Ramos (cell line): ENCODE data around the gene DENND1A.

Source experiments
- in situ Hi-C: fragments of 300-500 bp; cut with MboI; formaldehyde crosslinking; loops from one replicate; pipeline ENCODE4 v1.14.3; 2022; ENCODE audit warnings: low sequenced_read_pairs; ENCODE audit not compliant: unreplicated experiment

The DENND1A gene

DNA sequence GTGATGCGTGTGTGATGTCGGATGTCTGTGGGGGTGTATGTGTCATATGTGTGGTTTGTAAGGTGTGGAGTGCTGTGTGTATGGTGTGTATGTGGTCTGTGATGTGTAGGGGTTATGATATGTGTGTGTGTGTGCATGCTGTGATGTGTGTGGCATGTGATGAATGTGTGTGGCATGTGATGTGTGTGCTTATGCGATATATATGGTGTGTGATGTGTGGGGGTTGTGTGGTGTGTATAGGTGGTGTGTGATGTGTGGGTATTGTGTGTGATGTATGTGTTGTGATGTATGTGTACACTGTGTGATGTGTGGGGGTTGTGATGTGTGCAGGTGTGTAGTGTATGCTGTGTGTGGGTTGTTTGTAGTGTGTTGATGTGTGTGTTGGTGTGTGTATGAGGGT is 583.1 kb downstream of the DENND1A start:
- in situ Hi-C loops = loop anchor here (10.0 to 25.0 kb wide), 2 partner anchors 172 to 435 kb away; partner anchors contain the start of genes RC3H2 and ZBTB6

DNA sequence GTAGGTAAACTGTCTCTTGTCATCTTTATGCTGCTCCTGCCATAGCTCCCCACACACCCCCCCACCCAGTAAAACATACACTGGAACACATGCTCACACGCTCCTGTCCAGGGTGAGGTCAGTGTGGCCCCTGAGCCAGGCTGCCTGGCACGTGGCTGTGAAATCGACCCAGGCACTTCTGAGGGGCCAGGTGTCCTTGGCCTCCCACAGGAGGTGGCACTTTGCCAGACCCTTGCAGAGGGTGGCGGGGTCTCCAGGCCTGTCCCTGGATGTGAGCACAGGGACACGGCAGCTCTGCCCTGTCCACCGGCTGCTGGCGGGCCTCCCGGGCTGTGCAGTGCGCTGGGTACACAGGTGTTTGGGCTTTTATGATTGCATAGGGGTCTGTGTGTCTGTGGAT is 583.9 kb downstream of the DENND1A start:
- in situ Hi-C loops = loop anchor here (10.0 to 25.0 kb wide), 2 partner anchors 171 to 434 kb away; partner anchors contain the start of genes RC3H2 and ZBTB6

DNA sequence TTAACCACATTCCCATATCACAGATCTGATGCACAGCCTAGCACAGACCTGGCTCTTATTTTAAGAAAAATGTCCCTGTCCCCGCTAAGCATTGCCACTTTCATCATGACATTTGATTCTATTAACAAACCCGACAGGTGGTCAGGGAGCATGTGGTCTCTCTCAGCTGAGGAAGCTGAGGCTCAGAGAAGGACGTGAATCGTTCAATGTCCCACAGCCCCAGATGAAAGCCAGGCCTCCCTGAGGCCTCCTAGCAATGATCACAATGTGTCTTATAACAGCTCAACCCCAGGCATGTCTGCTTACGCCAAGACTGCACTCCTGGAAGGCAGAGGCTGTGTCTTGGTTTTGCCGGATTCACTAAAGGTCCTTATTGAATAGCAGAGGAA is 584.4 kb downstream of the DENND1A start:
- in situ Hi-C loops = loop anchor here (10.0 to 25.0 kb wide), 2 partner anchors 171 to 433 kb away; partner anchors contain the start of genes RC3H2 and ZBTB6

DNA sequence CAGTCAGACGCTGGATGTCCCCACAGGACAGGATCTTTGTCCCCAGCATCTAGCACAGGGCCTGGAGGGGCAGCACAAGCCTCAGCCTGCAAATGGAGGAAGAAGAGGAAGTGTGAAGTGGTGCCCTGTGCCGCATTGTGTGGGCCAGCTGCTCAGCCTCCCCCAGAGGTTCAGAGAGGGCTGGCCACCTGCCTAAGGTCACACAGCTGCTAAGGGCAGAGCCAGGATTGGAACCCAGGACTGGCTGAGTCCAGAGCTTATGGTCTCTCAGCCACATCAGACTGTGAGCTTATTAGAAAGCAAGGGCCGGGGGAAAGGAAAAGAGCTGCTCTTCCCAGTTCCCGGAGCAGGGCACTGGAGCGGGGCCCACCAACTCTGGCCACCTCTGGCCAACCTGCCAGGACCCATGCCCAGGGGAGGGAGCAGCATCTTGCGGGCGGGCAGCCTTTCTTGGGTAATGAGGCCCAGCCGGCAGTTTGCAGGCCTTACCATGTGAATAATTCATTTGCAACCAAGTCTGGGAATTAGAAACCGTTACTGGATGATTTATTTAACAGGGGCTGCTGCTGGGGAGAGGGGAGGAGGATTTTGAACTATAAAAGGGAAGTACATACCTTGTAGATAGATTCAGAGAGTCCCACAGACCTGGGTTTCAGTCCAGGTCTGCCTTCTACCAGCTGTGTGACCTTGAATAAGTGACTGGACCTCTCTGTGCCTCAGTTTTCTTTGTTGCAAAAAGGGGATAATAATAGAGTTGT is 585.6 kb downstream of the DENND1A start:
- in situ Hi-C loops = loop anchor here (5.0 to 25.0 kb wide), 3 partner anchors 117 to 432 kb away; partner anchors contain the start of genes RC3H2 and ZBTB6

DNA sequence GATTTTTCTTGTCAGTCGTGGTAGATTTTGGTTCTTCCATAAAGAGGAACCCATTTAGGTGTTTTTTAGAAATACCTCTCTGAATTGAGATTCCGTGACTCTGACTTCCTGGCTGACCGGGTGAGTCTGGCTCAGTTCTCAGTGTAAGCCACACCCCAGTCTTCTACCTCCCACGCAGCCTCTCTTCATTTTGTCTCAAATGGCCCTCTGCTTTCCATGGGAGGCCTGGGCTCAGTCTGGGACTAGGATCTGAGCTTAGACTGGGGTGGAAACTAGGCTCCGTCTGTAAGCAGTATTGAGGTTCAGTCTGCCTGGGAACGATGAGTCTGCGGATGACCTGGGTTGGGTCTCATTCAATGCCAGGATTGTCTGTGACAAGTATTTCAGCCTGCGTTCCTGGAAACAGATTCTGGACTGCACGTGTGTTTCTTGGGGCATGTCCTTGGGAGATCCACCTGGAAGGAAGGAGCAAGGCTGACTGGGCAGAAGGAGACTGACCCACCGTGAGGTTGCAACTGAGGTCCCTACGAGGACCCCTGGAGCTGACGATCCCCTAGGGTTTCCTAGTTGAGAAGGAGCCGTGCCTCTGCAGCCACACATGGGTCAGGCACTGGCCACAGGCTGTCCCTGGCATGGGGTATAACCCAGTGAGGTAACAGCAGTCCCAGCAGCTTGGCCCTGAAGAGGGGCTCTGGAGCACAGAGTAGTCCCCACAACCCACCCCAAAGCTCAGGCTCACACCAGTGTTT is 586.3 kb downstream of the DENND1A start:
- in situ Hi-C loops = loop anchor here (5.0 to 25.0 kb wide), 3 partner anchors 116 to 431 kb away; partner anchors contain the start of genes RC3H2 and ZBTB6

DNA sequence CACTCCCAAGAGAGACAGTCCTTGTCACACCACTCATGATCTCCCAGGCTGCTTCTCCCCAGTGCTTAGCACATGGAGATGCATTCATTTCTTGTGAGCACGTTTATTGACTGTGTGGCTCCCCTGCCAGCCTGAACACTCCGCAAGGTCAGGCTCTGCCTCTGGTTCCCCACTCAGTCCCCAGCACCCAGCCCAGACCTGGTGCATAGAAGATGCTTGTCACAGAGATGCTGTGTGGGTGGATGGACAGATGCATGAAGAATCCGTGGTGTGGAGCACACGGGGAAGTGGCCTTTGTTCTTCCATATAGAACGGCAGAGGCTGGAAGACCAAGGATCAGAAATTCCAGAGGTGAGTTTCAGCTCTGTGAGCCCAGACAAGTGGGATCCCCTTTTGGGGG is 587.7 kb downstream of the DENND1A start:
- in situ Hi-C loops = loop anchor here (5.0 to 25.0 kb wide), 3 partner anchors 115 to 430 kb away; partner anchors contain the start of genes RC3H2 and ZBTB6

DNA sequence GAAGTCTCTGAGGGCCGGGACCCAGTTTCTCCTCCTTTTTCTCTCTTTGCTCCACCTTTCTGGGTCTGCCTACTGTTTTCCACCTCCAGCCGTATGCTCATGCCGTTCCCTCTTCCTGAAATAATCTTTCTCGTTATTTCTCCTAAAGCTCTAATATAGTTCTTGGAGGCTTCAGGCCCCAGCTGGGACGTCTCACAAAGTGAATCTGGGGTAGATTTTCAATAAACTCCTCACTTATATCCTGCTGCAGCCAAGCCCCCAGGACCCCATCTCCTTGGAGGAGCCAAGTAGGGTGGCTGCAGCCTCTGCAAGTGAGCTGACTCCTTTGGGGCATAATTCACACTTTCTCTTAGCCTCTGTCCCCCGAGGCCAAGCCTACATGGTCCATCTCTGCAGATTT is 588.1 kb downstream of the DENND1A start:
- in situ Hi-C loops = loop anchor here (5.0 to 25.0 kb wide), 3 partner anchors 115 to 430 kb away; partner anchors contain the start of genes RC3H2 and ZBTB6

DNA sequence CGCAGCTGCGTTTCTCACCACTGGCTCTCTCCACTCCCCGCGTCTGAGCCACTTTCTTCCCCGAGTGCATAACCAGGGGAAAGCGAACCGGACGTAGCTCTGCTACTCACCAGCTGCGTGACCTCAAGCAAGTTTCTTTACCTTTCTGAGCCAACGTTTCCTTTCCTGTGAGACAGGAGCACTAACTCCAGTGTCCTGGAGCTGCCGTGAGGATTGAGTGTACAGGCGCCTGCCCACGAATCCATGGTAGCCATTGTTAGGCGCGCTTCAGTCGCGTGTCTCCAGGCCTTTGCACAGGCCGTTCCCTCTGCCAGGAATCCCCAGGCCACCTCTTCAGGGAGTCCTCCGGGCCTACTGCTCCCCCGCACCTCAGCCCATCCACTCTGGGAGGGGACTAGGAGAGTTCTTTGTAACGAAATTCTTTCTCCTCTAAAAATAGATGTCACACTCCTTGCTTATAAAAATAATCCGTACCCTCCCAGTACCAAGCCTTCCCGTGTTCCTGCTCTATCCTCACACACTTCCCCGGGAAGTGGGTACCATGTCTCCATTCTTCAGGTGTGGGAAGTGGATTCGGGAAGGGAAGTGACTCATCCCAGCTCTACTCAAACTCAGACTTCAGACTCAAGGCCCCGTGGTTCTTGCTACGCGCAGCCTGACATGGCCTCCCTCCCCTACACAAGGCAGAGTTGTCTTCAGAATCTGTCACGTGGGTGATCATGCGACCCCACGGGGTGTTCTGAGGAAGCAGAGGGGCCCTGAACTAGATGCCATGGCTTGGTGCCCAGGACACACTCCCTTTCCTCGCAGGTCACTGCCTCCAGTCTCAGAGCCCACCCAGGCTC is 590.0 kb downstream of the DENND1A start:
- in situ Hi-C loops = loop anchor here (5.0 to 25.0 kb wide), 3 partner anchors 113 to 428 kb away; partner anchors contain the start of genes RC3H2 and ZBTB6

DNA sequence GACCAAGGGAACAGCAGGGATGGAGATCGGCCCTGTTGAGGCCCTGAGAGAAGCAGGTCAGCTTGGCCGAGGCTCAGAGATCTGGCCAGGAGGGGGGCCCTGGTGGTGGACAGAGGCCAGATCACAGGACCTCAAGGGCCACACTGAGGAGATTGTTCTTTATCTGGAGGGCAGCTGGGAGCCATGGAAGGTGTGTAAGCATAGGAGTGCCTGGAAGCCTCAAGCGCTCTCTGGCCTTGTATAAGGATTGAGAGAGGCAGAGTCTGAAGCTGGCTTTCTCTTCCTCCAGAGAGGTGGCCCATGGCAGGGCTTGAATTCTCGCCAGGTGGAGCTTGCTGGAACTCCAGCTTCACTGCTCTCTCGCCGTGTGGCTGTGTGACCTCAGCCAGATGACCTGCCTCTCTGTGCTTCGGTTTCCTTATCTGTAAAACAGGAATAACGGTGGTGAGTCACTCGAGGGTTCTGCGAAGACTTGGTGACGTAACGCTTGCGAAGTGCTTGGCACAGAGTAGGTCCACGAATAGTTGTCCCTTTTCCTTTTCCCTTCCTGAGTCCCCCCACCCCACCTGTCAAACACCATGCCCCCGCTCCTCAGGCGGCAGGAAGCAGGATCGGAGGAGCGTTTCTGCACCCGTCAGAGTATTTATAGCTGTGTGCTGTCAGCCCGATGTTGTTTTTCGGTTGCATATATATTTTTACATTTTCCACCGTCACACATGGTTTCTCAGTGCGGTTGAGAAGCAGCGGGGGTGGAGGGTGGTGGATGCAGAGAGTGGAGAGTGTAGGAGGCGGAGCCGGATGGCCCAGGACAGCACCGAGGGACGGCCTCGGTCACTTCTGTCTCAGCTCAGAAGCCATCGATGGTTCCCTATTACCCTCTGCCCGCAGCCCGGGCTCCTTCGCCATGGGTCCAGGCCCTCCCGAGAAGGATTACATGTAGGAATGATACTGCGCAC is 590.9 kb downstream of the DENND1A start:
- in situ Hi-C loops = loop anchor here (25.0 kb wide), 1 partner anchor 427 kb away; the partner anchor contains the start of genes RC3H2 and ZBTB6

DNA sequence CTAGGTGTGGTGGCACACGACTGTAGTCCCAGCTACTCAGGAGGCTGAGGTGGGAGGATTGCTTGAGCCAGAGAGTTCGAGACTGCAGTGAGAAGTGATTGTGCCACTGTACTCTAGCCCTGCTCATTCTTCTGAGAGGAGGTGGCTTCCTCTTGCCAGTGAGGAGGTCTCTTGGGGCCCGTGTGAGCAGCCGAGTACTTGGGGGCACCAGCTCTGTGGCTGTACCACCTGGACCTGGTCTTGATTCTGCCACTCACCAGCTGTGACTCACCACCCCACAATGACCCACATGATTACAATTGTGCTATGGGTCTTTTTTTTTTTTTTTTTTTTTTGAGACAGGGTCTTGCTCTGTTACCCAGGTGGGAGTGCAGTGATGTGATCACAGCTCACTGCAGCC is 592.0 kb downstream of the DENND1A start:
- in situ Hi-C loops = loop anchor here (25.0 kb wide), 1 partner anchor 426 kb away; the partner anchor contains the start of genes RC3H2 and ZBTB6

DNA sequence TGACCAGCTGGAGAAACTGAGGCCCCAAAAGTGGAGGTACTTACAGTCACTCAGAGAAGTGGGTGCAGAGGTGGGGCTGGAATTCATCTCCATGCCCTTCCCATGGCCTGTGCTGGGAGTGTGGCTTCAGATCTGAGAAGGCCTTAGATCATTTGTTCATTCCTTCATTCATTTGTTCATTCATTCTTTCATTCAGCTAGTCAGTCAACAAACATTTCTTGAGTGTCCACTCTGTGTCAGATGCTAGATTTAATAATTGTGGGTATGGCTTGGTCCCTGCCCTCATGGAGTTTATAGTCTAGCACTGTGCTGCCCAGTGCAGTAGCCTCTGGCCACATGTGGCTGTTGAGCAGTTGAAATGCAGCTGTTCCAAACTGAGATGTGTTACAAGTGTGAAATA is 593.0 kb downstream of the DENND1A start:
- in situ Hi-C loops = loop anchor here (25.0 kb wide), 1 partner anchor 425 kb away; the partner anchor contains the start of genes RC3H2 and ZBTB6

DNA sequence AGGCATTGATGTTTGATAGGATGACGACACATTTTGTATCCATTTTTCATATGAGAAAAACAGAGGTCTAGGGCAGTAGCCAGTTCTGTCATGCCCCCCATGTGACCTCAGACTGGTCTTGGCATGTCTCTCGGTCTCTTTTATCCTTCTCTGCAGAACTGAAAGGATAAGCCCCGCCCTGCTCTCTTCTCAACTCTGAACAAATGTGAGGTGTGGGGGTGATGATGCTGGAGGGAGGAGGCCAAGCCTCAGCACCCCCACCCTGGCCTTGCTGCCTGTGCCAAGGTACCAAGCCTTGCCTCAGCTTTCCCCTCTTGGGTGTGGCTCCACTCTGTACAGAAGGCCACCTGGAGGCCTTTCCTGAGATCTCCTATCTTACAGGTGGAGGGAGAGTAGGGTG is 593.5 kb downstream of the DENND1A start:
- in situ Hi-C loops = loop anchor here (25.0 kb wide), 1 partner anchor 424 kb away; the partner anchor contains the start of genes RC3H2 and ZBTB6

DNA sequence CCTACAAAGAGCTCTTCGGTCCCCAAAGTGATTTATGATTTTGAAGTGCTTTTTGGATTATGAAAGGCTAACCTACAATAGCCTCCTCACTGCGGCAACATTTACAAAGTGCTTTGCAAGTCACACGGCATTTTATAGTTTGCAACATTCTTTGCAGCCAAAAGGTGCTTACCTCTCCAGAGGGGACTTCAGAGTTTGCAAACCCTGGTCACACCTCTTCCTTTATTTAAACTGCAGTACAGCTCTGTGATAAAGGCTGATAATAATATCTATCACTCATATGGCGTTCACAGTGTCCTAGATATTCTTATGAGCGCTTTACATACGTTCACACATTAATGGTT is 594.0 kb downstream of the DENND1A start:
- in situ Hi-C loops = loop anchor here (25.0 kb wide), 1 partner anchor 424 kb away; the partner anchor contains the start of genes RC3H2 and ZBTB6

DNA sequence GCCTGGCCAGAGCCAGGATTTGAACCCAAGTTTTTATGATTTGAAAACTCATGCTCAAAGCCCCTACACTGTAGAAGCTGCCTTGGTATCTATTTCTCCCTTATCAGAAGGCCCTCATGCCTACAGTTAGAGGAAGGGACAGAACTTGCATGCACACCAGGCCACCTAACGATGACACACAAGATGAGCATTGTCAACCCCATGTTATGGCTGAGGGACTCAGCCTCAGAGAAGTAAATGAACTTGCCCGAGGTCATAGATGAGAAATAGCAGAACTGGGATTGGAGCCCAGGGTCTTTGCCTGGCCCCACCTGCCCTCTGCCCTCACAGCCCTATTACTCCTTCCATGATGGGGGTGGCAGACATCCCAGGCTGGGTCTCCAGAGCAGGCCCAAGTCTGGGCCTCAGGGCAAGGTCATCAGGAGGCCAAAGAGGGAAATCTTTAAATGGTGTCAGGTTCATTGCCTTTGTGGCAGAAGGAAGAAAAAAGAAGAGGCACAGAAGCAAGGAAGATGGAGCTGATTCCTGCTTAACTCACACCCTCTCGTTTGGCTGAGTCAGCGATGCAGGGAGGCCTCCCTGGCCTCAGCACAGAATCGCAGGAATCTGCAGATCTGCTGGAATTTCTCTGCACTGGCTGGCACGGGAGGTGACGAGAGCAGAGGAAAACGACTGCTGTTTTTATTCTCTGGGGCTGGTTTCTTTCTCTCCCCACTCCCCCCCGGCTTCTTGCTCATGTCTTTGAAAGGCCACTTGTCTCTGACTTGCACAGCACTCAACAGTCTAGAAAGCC is 594.5 kb downstream of the DENND1A start:
- in situ Hi-C loops = loop anchor here (25.0 kb wide), 1 partner anchor 423 kb away; the partner anchor contains the start of genes RC3H2 and ZBTB6

DNA sequence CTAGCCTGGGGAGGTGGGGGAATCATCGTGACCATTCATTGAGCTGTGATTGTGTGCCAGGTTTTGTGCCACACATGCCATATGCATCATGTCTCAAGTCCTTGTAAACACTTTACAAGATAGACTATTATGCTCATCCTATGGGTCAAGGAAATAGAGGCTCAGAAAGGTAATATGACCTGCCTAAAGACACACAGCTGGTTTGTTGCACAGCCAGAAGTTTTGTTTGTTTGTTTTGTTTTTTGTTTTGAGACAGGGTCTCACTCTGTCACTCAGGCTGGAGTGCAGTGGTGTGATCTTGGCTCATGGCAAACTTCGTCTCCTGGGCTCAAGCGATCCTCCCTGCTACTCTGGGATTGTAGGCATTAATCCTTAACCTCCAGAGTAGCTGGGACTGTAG is 595.3 kb downstream of the DENND1A start:
- in situ Hi-C loops = loop anchor here (25.0 kb wide), 1 partner anchor 422 kb away; the partner anchor contains the start of genes RC3H2 and ZBTB6

DNA sequence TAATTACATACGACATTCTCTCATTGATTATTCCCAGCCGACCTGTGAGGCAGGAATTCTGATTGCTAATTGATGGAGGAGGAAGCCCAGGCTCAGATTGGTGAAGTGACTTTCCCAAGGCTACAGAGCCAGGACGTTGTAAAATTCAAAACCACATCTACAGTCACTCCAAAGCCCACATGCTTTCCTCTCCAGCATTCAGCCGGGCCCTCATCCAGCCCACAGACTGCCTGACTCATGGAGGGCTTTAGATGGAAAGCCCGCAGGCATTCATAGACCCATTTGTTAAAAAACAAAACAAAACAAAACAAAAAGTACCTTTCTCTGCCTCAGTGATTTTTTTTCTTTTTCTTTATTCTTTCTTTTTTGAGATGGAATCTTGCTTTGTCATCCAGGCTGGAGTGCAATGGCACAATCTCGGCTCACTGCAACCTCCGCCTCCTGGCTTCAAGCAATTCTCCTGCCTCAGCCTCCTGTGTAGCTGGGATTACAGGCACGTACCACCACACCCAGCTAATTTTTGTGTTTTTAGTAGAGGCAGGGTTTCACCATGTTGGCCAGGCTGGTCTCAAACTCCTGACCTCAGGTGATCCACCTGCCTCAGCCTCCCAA is 596.8 kb downstream of the DENND1A start:
- in situ Hi-C loops = loop anchor here (25.0 kb wide), 1 partner anchor 421 kb away; the partner anchor contains the start of genes RC3H2 and ZBTB6
